Activated CD4-positive, alpha-beta T cell treated with anti-CD3 and anti-CD28 coated beads for 48 hours (primary cell): ENCODE results near the gene GALNT16.
"Not testable (repeated sequence)": the region's sequence is repeated elsewhere in the genome, so short reads cannot be mapped to it uniquely, and the experiment has no call there.

Source experiments
- DNase-seq: peaks from one replicate; pipeline ENCODE4 v3.0.0-alpha.2; 2020

GALNT16 gene

GRCh38 chr14:69260190-69260860, 367 bp downstream of the GALNT16 start:
- DNase-seq = peak; percentile 28

GRCh38 chr14:69260861-69261564, 1.1 kb downstream of the GALNT16 start:
- peak; percentile 69 for DNase-seq

GRCh38 chr14:69261761-69262331, 1.9 kb downstream of the GALNT16 start:
- DNase-seq = no peak

GRCh38 chr14:69262516-69262915, 2.6 kb downstream of the GALNT16 start:
- no peak for DNase-seq

GRCh38 chr14:69263364-69263763, 3.4 kb downstream of the GALNT16 start:
- no peak for DNase-seq

- DNase-seq = no peak
Measured at GRCh38 chr14:69263771-69264170, 3.8 kb downstream of the GALNT16 start.

GRCh38 chr14:69266572-69267345, 6.8 kb downstream of the GALNT16 start:
- DNase-seq = no peak

- DNase-seq = no peak
Measured at GRCh38 chr14:69267492-69267891, 7.5 kb downstream of the GALNT16 start.

- no peak for DNase-seq
Measured at GRCh38 chr14:69268223-69268622, 8.3 kb downstream of the GALNT16 start.

GRCh38 chr14:69268763-69269162, 8.8 kb downstream of the GALNT16 start:
- DNase-seq = no peak

- no peak for DNase-seq
Measured at GRCh38 chr14:69269381-69269780, 9.4 kb downstream of the GALNT16 start.

- no peak for DNase-seq
Measured at GRCh38 chr14:69270097-69270496, 10.1 kb downstream of the GALNT16 start.

GRCh38 chr14:69270795-69271708, 11.1 kb downstream of the GALNT16 start:
- no peak for DNase-seq

GRCh38 chr14:69274321-69274720, 14.4 kb downstream of the GALNT16 start:
- DNase-seq = no peak

GRCh38 chr14:69275331-69275730, 15.4 kb downstream of the GALNT16 start:
- no peak for DNase-seq

- DNase-seq = not testable (repeated sequence)
Measured at GRCh38 chr14:69277356-69277755, 17.4 kb downstream of the GALNT16 start.

- no peak for DNase-seq
Measured at GRCh38 chr14:69280746-69281291, 20.9 kb downstream of the GALNT16 start.

GRCh38 chr14:69281450-69282169, 21.7 kb downstream of the GALNT16 start:
- no peak for DNase-seq

GRCh38 chr14:69282448-69282847, 22.5 kb downstream of the GALNT16 start:
- DNase-seq = no peak

GRCh38 chr14:69284170-69284569, 24.2 kb downstream of the GALNT16 start:
- no peak for DNase-seq

GRCh38 chr14:69285661-69286255, 25.8 kb downstream of the GALNT16 start:
- DNase-seq = no peak
